Ishikawa (cell line): ENCODE data around the gene KLF1.

Source experiments
- CEBPB ChIP-seq: IDR thresholded peaks from 2 replicates; pipeline ENCODE4 v1.6.1; 2012
- CREB1 ChIP-seq: IDR thresholded peaks from 2 replicates; pipeline ENCODE4 v1.6.1; 2012; ENCODE audit warnings: low read depth
- EGR1 ChIP-seq: IDR thresholded peaks from 2 replicates; pipeline ENCODE4 v1.6.1; 2012
- EP300 ChIP-seq: IDR thresholded peaks from 2 replicates; pipeline ENCODE4 v1.6.1; 2012; ENCODE audit warnings: borderline replicate concordance
- FOXM1 ChIP-seq: IDR thresholded peaks from 2 replicates; pipeline ENCODE4 v1.6.1; 2012; ENCODE audit warnings: low read depth, borderline replicate concordance
- MAX ChIP-seq: IDR thresholded peaks from 2 replicates; pipeline ENCODE4 v1.6.1; 2012
- NFIC ChIP-seq: IDR thresholded peaks from 2 replicates; pipeline ENCODE4 v1.6.1; 2012
- RAD21 ChIP-seq: IDR thresholded peaks from 2 replicates; pipeline ENCODE4 v1.6.1; 2012; ENCODE audit warnings: low read depth
- REST ChIP-seq: IDR thresholded peaks from 2 replicates; pipeline ENCODE4 v1.6.1; 2012; ENCODE audit warnings: low read depth, mild to moderate bottlenecking
- TAF1 ChIP-seq: IDR thresholded peaks from 2 replicates; pipeline ENCODE4 v1.6.1; 2012; ENCODE audit warnings: low read depth, mild to moderate bottlenecking
- TCF12 ChIP-seq: IDR thresholded peaks from 2 replicates; pipeline ENCODE4 v1.6.1; 2012; ENCODE audit warnings: low read depth
- TEAD4 ChIP-seq: IDR thresholded peaks from 2 replicates; pipeline ENCODE4 v1.6.1; 2012
- USF1 ChIP-seq: IDR thresholded peaks from 2 replicates; pipeline ENCODE4 v1.6.1; 2012
- YY1 ChIP-seq: IDR thresholded peaks from 2 replicates; pipeline ENCODE4 v1.6.1; 2012; ENCODE audit warnings: low read depth
- ZBTB7A ChIP-seq: IDR thresholded peaks from 2 replicates; pipeline ENCODE4 v1.6.1; 2012; ENCODE audit warnings: low read depth

The KLF1 gene

GRCh38 chr19:12843328-12843727 is 43.7 kb downstream of the KLF1 start:
- no peak for TF ChIP-seq TCF12
- TF ChIP-seq TAF1, result no peak
- no peak for TF ChIP-seq USF1
- no peak for TF ChIP-seq FOXM1
- TF ChIP-seq RAD21, result no peak
- TF ChIP-seq EP300, result no peak
- no peak for TF ChIP-seq MAX
- no peak for TF ChIP-seq REST
- no peak for TF ChIP-seq NFIC
- no peak for TF ChIP-seq CEBPB

GRCh38 chr19:12842511-12842910 is 44.5 kb downstream of the KLF1 start:
- TF ChIP-seq EGR1 (no peak), CREB1 (no peak), NFIC (no peak), TAF1 (no peak), FOXM1 (no peak), YY1 (no peak), MAX (no peak), TCF12 (no peak), RAD21 (no peak), ZBTB7A (no peak), CEBPB (no peak), USF1 (no peak), TEAD4 (no peak), EP300 (no peak), REST (no peak)

GRCh38 chr19:12841094-12841493 is 45.9 kb downstream of the KLF1 start:
- TF ChIP-seq MAX (0 out of 2 replicates have a peak, but pooled peaks have one; percentile 9), TAF1 (no peak)

GRCh38 chr19:12840091-12841079 is 46.6 kb downstream of the KLF1 start:
- TF ChIP-seq CEBPB, result no peak
- TF ChIP-seq ZBTB7A, result peak; percentile 28; the same call in 1 of the 2 replicates

- no peak for TF ChIP-seq USF1
- no peak for TF ChIP-seq CEBPB
- TF ChIP-seq CREB1, result no peak
- TF ChIP-seq EGR1, result no peak
Observed at GRCh38 chr19:12838886-12839756, 47.9 kb downstream of the KLF1 start.
